Measurements from ENCODE around the gene KRTAP5-4. TPM values are rescaled to one million over a fixed set of nuclear protein-coding genes. Genes with fewer than 3 reads are reported as not detected.

KRTAP5-4 gene
- total RNA-seq, 1 donor, result not detected

GRCh38 chr11:1636291-1636950, 14.5 kb upstream of the KRTAP5-4 start:
- no peak for DNase-seq (ENCODE audit: insufficient read length, low spot score, missing footprints)
- Histone ChIP-seq H3K4me1 (ENCODE audit: insufficient read depth, low read length) (no peaks in the 10 kb centered on the region), H3K79me2 (ENCODE audit: insufficient read depth, low read length) (no peaks in the 10 kb centered on the region), H2AFZ (ENCODE audit: low read length) (no peak overlapping the region), H3K9me3 (ENCODE audit: low read depth, low read length) (no peaks in the 10 kb centered on the region), H3K36me3 (ENCODE audit: insufficient read depth, low read length) (no peaks in the 10 kb centered on the region), H3K27ac (ENCODE audit: low read depth, low read length) (no peak overlapping the region), H3K27me3 (ENCODE audit: insufficient read depth, low read length) (peaks cover 18% of the 10 kb centered on the region), H4K20me1 (ENCODE audit: insufficient read depth, low read length) (no peaks in the 10 kb centered on the region), H3K4me3 (ENCODE audit: insufficient read depth, low read length) (no peak overlapping the region), H3K4me2 (ENCODE audit: insufficient read depth, low read length) (no peak overlapping the region)
- no peak for TF ChIP-seq CTCF (IDR thresholded peaks at IDR 0.05; ENCODE audit: extremely low read depth, low read depth, low read length)

DNA sequence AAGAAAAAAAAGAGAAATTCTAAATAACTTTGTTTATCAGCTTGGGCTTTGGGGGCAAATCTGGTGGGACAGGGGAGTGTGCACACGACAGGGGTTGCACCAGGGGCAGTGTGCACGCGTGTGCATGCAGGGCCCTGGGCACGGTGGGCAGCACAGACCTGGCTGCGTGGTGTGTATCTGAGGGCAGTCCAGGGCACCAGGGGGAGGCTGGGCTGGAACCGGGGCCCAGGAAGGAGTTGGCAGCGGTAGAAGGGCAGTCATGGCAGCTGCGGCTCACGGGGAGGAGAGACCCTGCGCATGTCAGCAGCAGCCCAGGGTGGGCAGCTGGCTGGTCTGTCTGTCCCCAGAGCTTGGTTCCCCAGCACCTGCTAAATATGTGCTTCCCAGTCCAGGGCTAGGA, 11.9 kb upstream of the KRTAP5-4 start:
- Histone ChIP-seq H3K27ac (ENCODE audit: low read depth, low read length) (no peak overlapping the region), H3K27me3 (ENCODE audit: insufficient read depth, low read length) (peaks cover 22% of the 10 kb centered on the region), H3K4me2 (ENCODE audit: insufficient read depth, low read length) (no peak overlapping the region), H3K79me2 (ENCODE audit: insufficient read depth, low read length) (no peaks in the 10 kb centered on the region), H3K36me3 (ENCODE audit: insufficient read depth, low read length) (no peaks in the 10 kb centered on the region), H3K4me1 (ENCODE audit: insufficient read depth, low read length) (no peaks in the 10 kb centered on the region), H3K9me3 (ENCODE audit: low read depth, low read length) (no peaks in the 10 kb centered on the region), H3K4me3 (ENCODE audit: insufficient read depth, low read length) (no peak overlapping the region), H4K20me1 (ENCODE audit: insufficient read depth, low read length) (peaks cover 2% of the 10 kb centered on the region), H2AFZ (ENCODE audit: low read length) (no peak overlapping the region)
- peak; percentile 68 for DNase-seq (ENCODE audit: insufficient read length, low spot score, missing footprints)
- TF ChIP-seq CTCF (IDR thresholded peaks at IDR 0.05; ENCODE audit: extremely low read depth, low read depth, low read length), result no peak

GRCh38 chr11:1632053-1632714, 10.2 kb upstream of the KRTAP5-4 start:
- Histone ChIP-seq H3K4me1 (ENCODE audit: insufficient read depth, low read length) (no peaks in the 10 kb centered on the region), H3K4me2 (ENCODE audit: insufficient read depth, low read length) (no peak overlapping the region), H3K4me3 (ENCODE audit: insufficient read depth, low read length) (no peak overlapping the region), H4K20me1 (ENCODE audit: insufficient read depth, low read length) (peaks cover 2% of the 10 kb centered on the region), H2AFZ (ENCODE audit: low read length) (no peak overlapping the region), H3K79me2 (ENCODE audit: insufficient read depth, low read length) (no peaks in the 10 kb centered on the region), H3K27ac (ENCODE audit: low read depth, low read length) (no peak overlapping the region), H3K36me3 (ENCODE audit: insufficient read depth, low read length) (no peaks in the 10 kb centered on the region), H3K9me3 (ENCODE audit: low read depth, low read length) (no peaks in the 10 kb centered on the region), H3K27me3 (ENCODE audit: insufficient read depth, low read length) (peaks cover 36% of the 10 kb centered on the region)
- no peak for TF ChIP-seq CTCF (IDR thresholded peaks at IDR 0.05; ENCODE audit: extremely low read depth, low read depth, low read length)
- peak; percentile 75 for DNase-seq (ENCODE audit: insufficient read length, low spot score, missing footprints)

DNA sequence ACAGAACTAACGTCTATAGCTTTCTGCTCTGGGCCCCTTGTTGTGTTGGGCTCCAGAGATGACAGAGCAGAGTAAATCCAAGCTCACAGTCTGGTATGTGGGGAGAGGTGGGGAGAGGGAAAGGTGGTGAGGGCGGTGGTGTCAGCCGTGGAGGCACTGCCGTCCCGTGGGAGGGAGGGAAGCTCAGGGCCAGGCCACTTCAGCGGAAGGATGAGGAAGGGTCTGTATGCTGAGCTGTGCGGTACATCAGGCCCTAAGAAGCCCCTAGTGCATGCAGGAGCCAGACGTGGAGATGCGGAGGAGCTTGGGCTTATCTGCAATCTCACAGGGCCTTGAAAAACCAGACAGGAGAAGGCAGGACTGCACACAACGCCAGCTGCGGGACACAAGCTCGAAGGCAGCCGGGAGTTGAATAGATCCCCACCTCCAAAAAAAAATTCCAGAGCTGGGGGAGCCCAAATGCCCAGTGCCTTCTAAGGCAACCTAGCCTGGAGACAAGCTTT, 9.2 kb upstream of the KRTAP5-4 start:
- no peak for TF ChIP-seq CTCF (IDR thresholded peaks at IDR 0.05; ENCODE audit: extremely low read depth, low read depth, low read length)
- peaks cover 40% of the 10 kb centered on the region for H3K27me3 ChIP-seq (ENCODE audit: insufficient read depth, low read length)
- H3K9me3 ChIP-seq (ENCODE audit: low read depth, low read length), result no peaks in the 10 kb centered on the region
- H3K79me2 ChIP-seq (ENCODE audit: insufficient read depth, low read length), result no peaks in the 10 kb centered on the region
- no peak overlapping the region for H3K4me3 ChIP-seq (ENCODE audit: insufficient read depth, low read length)
- H4K20me1 ChIP-seq (ENCODE audit: insufficient read depth, low read length), result peaks cover 2% of the 10 kb centered on the region
- peak; percentile 15 for DNase-seq (ENCODE audit: insufficient read length, low spot score, missing footprints)
- H3K4me2 ChIP-seq (ENCODE audit: insufficient read depth, low read length), result no peak overlapping the region
- no peak overlapping the region for H3K27ac ChIP-seq (ENCODE audit: low read depth, low read length)
- no peaks in the 10 kb centered on the region for H3K36me3 ChIP-seq (ENCODE audit: insufficient read depth, low read length)
- no peak overlapping the region for H2AFZ ChIP-seq (ENCODE audit: low read length)
- no peaks in the 10 kb centered on the region for H3K4me1 ChIP-seq (ENCODE audit: insufficient read depth, low read length)

Data from osteoblast (primary cell).